HepG2 (cell line): ENCODE data around the gene COCH. TPM values are rescaled to one million over a fixed set of nuclear protein-coding genes. Genes with fewer than 3 reads are reported as not detected.

ENCODE experiments used
- ATAC-seq: fragments of 200-7000 bp; cut with Tn5 transposase; 3 replicates; pipeline ENCODE4 v1.9.1; 2020; ENCODE audit warnings: mild to moderate bottlenecking, moderate library complexity
- BruUV-seq: library from RNA; stranded (reverse); fragments of 400-500 nt; replicated peaks from 2 replicates; lab custom pipeline; 2021; lab: Mats Ljungman, UMichigan
- CTCF ChIA-PET: fragments of 300-600 bp; formaldehyde crosslinking; extraction: SDS; loops from one replicate; lab custom pipeline; 2021; ENCODE audit warnings: low total read pairs, inconsistent platforms, low intra/inter-chr PET ratio; lab: Yijun Ruan, JAX
- POLR2A ChIA-PET: fragments of 350-600 bp; sonication (Branson Sonifier 250); formaldehyde crosslinking; loops from one replicate; lab custom pipeline; 2020; ENCODE audit warnings: antibody characterized with exemption, inconsistent platforms; lab: Yijun Ruan, JAX
- DNase-seq: peaks from one replicate; pipeline ENCODE4 v3.0.0-alpha.2; 2015; ENCODE audit warnings: low spot score
- FAIRE-seq: peaks from 3 replicates; lab custom pipeline; 2011; peaks lifted over from hg19 to GRCh38; lab: Jason Lieb, UNC
- H2AFZ ChIP-seq: one replicate; pipeline ENCODE4 v1.6.1; 2011; ENCODE audit warnings: low read length, inconsistent platforms
- H3K27ac ChIP-seq: fragments of 300-600 bp; 3 replicates; pipeline ENCODE4 v1.8.0; 2011; ENCODE audit warnings: mixed run types, mild to moderate bottlenecking, mixed read lengths, low read length, inconsistent platforms; ENCODE audit not compliant: insufficient read depth; ENCODE audit errors: extremely low read length
- H3K27me3 ChIP-seq, 2 experiments: fragments of 200-600 bp in 1 of 2; 2 replicates in 1 of 2; 3 replicates in 1 of 2; pipeline versions ENCODE4 v1.6.0 to v1.8.0; 2011; ENCODE audit warnings: low read length in 2 of 2, mild to moderate bottlenecking in 2 of 2, moderate library complexity in 2 of 2, inconsistent platforms in 1 of 2; ENCODE audit not compliant: insufficient read depth in 2 of 2, control insufficient read depth in 1 of 2
- H3K36me3 ChIP-seq, 2 experiments: fragments of 200-600 bp in 1 of 2; replicated peaks in 1 of 2; 2 replicates in 1 of 2; 3 replicates in 1 of 2; pipeline versions ENCODE4 v1.5.1 to v1.8.0; 2011; ENCODE audit warnings: low read length in 2 of 2, inconsistent platforms in 1 of 2; ENCODE audit not compliant: insufficient read depth in 2 of 2, control insufficient read depth in 1 of 2
- H3K4me1 ChIP-seq: 2 replicates; pipeline ENCODE4 v1.5.1; 2012; ENCODE audit warnings: low read length, inconsistent platforms; ENCODE audit not compliant: insufficient read depth
- H3K4me2 ChIP-seq: 2 replicates; pipeline ENCODE4 v1.6.0; 2011; ENCODE audit warnings: low read depth, low read length, inconsistent platforms
- H3K4me3 ChIP-seq, 3 experiments: fragments of 200-600 bp in 1 of 3; sonication (generic), shearing (Covaris generic) in 1 of 3; replicated peaks in 1 of 3; 2 replicates each; pipeline ENCODE4 v1.5.1; 2011 to 2016; ENCODE audit warnings: low read length in 3 of 3, inconsistent platforms in 2 of 3, low read depth in 2 of 3, mild to moderate bottlenecking in 2 of 3, control low read depth in 1 of 3, mixed read lengths in 1 of 3; ENCODE audit not compliant: insufficient read depth in 1 of 3
- H3K79me2 ChIP-seq: one replicate; pipeline ENCODE4 v1.6.1; 2011; ENCODE audit warnings: low read length, inconsistent platforms; ENCODE audit not compliant: insufficient read depth
- H3K9ac ChIP-seq: 2 replicates; pipeline ENCODE4 v1.6.0; 2011; ENCODE audit warnings: mild to moderate bottlenecking, low read depth, low read length, inconsistent platforms; ENCODE audit not compliant: insufficient read depth
- H3K9me3 ChIP-seq: 2 replicates; pipeline ENCODE4 v1.5.1; 2012; ENCODE audit warnings: mild to moderate bottlenecking, low read length
- H4K20me1 ChIP-seq: 2 replicates; pipeline ENCODE4 v1.6.0; 2011; ENCODE audit warnings: inconsistent platforms, mild to moderate bottlenecking, low read length, moderate library complexity; ENCODE audit not compliant: insufficient read depth
- HES4 ChIP-seq: sonication (generic); formaldehyde crosslinking; IDR thresholded peaks from 2 replicates; pipeline ENCODE4 v1.9.0; 2021; ENCODE audit warnings: mild to moderate bottlenecking, missing genetic modification reagents, borderline replicate concordance
- MAF1 ChIP-seq: sonication (generic); formaldehyde crosslinking; IDR thresholded peaks from 2 replicates; pipeline ENCODE4 v1.5.0; 2020; ENCODE audit warnings: missing genetic modification reagents, borderline replicate concordance
- ZNF10 ChIP-seq: sonication (generic); formaldehyde crosslinking; IDR thresholded peaks from 2 replicates; pipeline ENCODE4 v1.4.0; 2020; ENCODE audit warnings: mild to moderate bottlenecking, low read depth, missing genetic modification reagents, borderline replicate concordance
- ZNF280B ChIP-seq: sonication (generic); formaldehyde crosslinking; IDR thresholded peaks from 2 replicates; pipeline ENCODE4 v1.5.0; 2020; ENCODE audit warnings: missing genetic modification reagents, mild to moderate bottlenecking, borderline replicate concordance
- ZNF354B ChIP-seq: sonication (generic); formaldehyde crosslinking; IDR thresholded peaks from 2 replicates; pipeline ENCODE4 v1.8.0; 2022; ENCODE audit warnings: mild to moderate bottlenecking, missing genetic modification reagents
- WGBS: methylation state at CpG from one replicate; pipeline ENCODE4 v1.1.6; 2017; ENCODE audit warnings: low lambda C conversion rate; 5-methylcytosine and 5-hydroxymethylcytosine counted together
- in situ Hi-C: cut with HindIII; loops from 2 replicates; pipeline ENCODE4 v1.10.0; 2017; ENCODE audit warnings: low pct_unique_long_range_greater_than_20kb; ENCODE audit not compliant: extremely low pct_ligation_motif_present
- intact Hi-C: fragments of 100-400 bp; cut with micrococcal nuclease; formaldehyde crosslinking; loops from one replicate; pipeline ENCODE4 v1.10.0; 2022; ENCODE audit not compliant: unreplicated experiment
- polyA plus RNA-seq, 8 experiments: library from polyadenylated mRNA; depleted of rRNA in 3 of 8; stranded (reverse) in 7 of 8; unstranded in 1 of 8; fragments of >200 nt; fragmentation: Illumina TruSeq in 4 of 8; extraction: Trizol in 4 of 8; gene quantifications; 2 replicates each; pipeline versions ENCODE4 v1.2.1 to v1.2.3, GENCODE V29; 2011 to 2016; ENCODE audit warnings: low read depth in 4 of 8, missing spikeins in 1 of 8, mixed read lengths in 1 of 8; ENCODE audit not compliant: insufficient read depth in 1 of 8
- total RNA-seq, 5 experiments: library from RNA; depleted of rRNA; stranded (reverse); fragments of >200 nt; fragmentation: Illumina TruSeq; extraction: Trizol; gene quantifications; 2 replicates each; pipeline ENCODE4 v1.2.3, GENCODE V29; 2016; ENCODE audit warnings: low read depth in 1 of 5

The COCH gene
- total and polyA plus RNA-seq, 2 of the 13 experiments (the other 11 are each of a cell fraction or from before 2014, with no cell fraction given) = 78.2 to 79.3 TPM

GRCh38 chr14:30829853-30830252 lies 44.5 kb upstream of the COCH start:
- ATAC-seq = peak; percentile 52; the same call in 1 of the 3 replicates
- FAIRE-seq = no peak
- in situ Hi-C loops = no loop called here

GRCh38 chr14:30834353-30834752 lies 40.0 kb upstream of the COCH start:
- H3K79me2 ChIP-seq = no peaks in the 10 kb centered on the region
- no peak overlapping the region for H3K4me3 ChIP-seq
- H4K20me1 ChIP-seq = no peaks in the 10 kb centered on the region
- H3K27me3 ChIP-seq = no peaks in the 10 kb centered on the region
- TF ChIP-seq HES4 = 0 out of 2 replicates have a peak, but pooled peaks have one; percentile 24
- TF ChIP-seq ZNF280B (CRISPR knock-in tag) = peak; percentile 59; the same call in 1 of the 2 replicates
- no peak for TF ChIP-seq MAF1 (CRISPR knock-in tag)
- DNase-seq (no peak), ATAC-seq (no peak), FAIRE-seq (no peak)
- in situ Hi-C loops = no loop called here
- no peaks in the 10 kb centered on the region for H3K4me1 ChIP-seq
- no peaks in the 10 kb centered on the region for H3K36me3 ChIP-seq
- H3K9me3 ChIP-seq = peaks cover 16% of the 10 kb centered on the region
- no peak overlapping the region for H3K9ac ChIP-seq
- intact Hi-C loops = no loop called here
- ChIA-PET CTCF (no interaction called here), POLR2A (no interaction called here)
- no TSS peak for BruUV-seq
- no peak overlapping the region for H3K27ac ChIP-seq
- no peak overlapping the region for H3K4me2 ChIP-seq
- no peak overlapping the region for H2AFZ ChIP-seq

More at GRCh38 chr14:30829853-30830252, 44.5 kb upstream of the COCH start:
- Histone ChIP-seq H3K4me2 (no peak overlapping the region), H3K79me2 (no peaks in the 10 kb centered on the region), H3K9me3 (peaks cover 33% of the 10 kb centered on the region), H3K36me3 (no peaks in the 10 kb centered on the region), H2AFZ (no peak overlapping the region), H3K27ac (no peak overlapping the region), H3K9ac (no peak overlapping the region), H4K20me1 (no peaks in the 10 kb centered on the region)
- WGBS = 42% methylated on average over 4 of the region's 4 CpGs
- CTCF ChIA-PET = no interaction called here
- intact Hi-C loops = no loop called here
- TF ChIP-seq ZNF354B (CRISPR knock-in tag) (0 out of 2 replicates have a peak, but pooled peaks have one; percentile 22), ZNF10 (CRISPR knock-in tag) (no peak)
- TF ChIP-seq, all 625 proteins: peak for 1
- POLR2A ChIA-PET = no interaction called here
- no peak overlapping the region for H3K4me3 ChIP-seq
- no TSS peak for BruUV-seq
- DNase-seq = no peak
- H3K27me3 ChIP-seq = no peaks in the 10 kb centered on the region
- H3K4me1 ChIP-seq = no peaks in the 10 kb centered on the region
